Liver (tissue), 9 donors: Measurements from ENCODE around the gene DPRX. TPM values are rescaled to one million over a fixed set of nuclear protein-coding genes. Genes with fewer than 3 reads are reported as not detected.

ENCODE experiments used
- DNase-seq: peaks from one replicate; pipeline ENCODE4 v3.0.0-alpha.2; 2017; ENCODE audit warnings: low spot score
- H3K27ac ChIP-seq, 2 donors: one replicate each; pipeline ENCODE4 v1.7.0; 2013; ENCODE audit warnings: inconsistent platforms in 2 of 2, low read length in 2 of 2, control low read depth in 1 of 2, low read depth in 1 of 2, mild to moderate bottlenecking in 1 of 2
- H3K27me3 ChIP-seq, 4 donors: one replicate each; pipeline versions ENCODE4 v1.6.1 to v1.7.0; 2013; ENCODE audit warnings: low read length in 3 of 4, inconsistent platforms in 1 of 4, mild to moderate bottlenecking in 1 of 4, moderate library complexity in 1 of 4; ENCODE audit not compliant: control insufficient read depth in 4 of 4, insufficient read depth in 4 of 4
- H3K36me3 ChIP-seq, 4 donors: one replicate each; pipeline versions ENCODE4 v1.6.1 to v1.7.0; 2013; ENCODE audit warnings: low read length in 3 of 4, mild to moderate bottlenecking in 3 of 4, low read depth in 1 of 4, moderate library complexity in 1 of 4; ENCODE audit not compliant: control insufficient read depth in 4 of 4, insufficient read depth in 3 of 4
- H3K4me1 ChIP-seq, 4 donors: one replicate each; pipeline versions ENCODE4 v1.6.1 to v1.7.0; 2013; ENCODE audit warnings: low read length in 3 of 4, mild to moderate bottlenecking in 3 of 4, moderate library complexity in 1 of 4; ENCODE audit not compliant: control insufficient read depth in 4 of 4, insufficient read depth in 4 of 4
- H3K4me3 ChIP-seq, 3 donors: one replicate each; pipeline versions ENCODE4 v1.6.1 to v1.7.0; 2013; ENCODE audit warnings: low read length in 3 of 3, control low read depth in 1 of 3, low read depth in 1 of 3, mild to moderate bottlenecking in 1 of 3
- H3K9ac ChIP-seq, 2 donors: one replicate each; pipeline ENCODE4 v1.7.0; 2013; ENCODE audit warnings: low read length in 2 of 2, mild to moderate bottlenecking in 2 of 2, moderate library complexity in 2 of 2, control low read depth in 1 of 2, low read depth in 1 of 2
- H3K9me3 ChIP-seq, 4 donors: one replicate each; pipeline versions ENCODE4 v1.6.1 to v1.7.0; 2013; ENCODE audit warnings: low read length in 3 of 4; ENCODE audit not compliant: control insufficient read depth in 4 of 4
- FOXA1 ChIP-seq: IDR thresholded peaks from 2 replicates; pipeline ENCODE4 v1.6.1; 2016; ENCODE audit warnings: antibody characterized with exemption
- GABPA ChIP-seq, 2 donors: IDR thresholded peaks in 1 of 2; conservative IDR thresholded peaks in 1 of 2; 2 replicates each; pipeline ENCODE4 v1.6.1; 2016; ENCODE audit warnings: antibody characterized with exemption in 2 of 2, mild to moderate bottlenecking in 1 of 2, moderate library complexity in 1 of 2
- HNF4G ChIP-seq: IDR thresholded peaks from 2 replicates; pipeline ENCODE4 v1.6.1; 2016; ENCODE audit warnings: antibody characterized with exemption
- MAX ChIP-seq: IDR thresholded peaks from 2 replicates; pipeline ENCODE4 v1.6.1; 2016; ENCODE audit warnings: antibody characterized with exemption
- NR2F2 ChIP-seq: IDR thresholded peaks from 2 replicates; pipeline ENCODE4 v1.6.1; 2016; ENCODE audit warnings: antibody characterized with exemption
- RAD21 ChIP-seq, 2 donors: IDR thresholded peaks; 2 replicates each; pipeline ENCODE4 v1.6.1; 2016; ENCODE audit warnings: antibody characterized with exemption in 2 of 2, mild to moderate bottlenecking in 2 of 2
- REST ChIP-seq: IDR thresholded peaks from 2 replicates; pipeline ENCODE4 v1.6.1; 2016; ENCODE audit warnings: antibody characterized with exemption, mild to moderate bottlenecking
- RXRA ChIP-seq, 2 donors: IDR thresholded peaks; 2 replicates each; pipeline ENCODE4 v1.6.1; 2017 to 2018; ENCODE audit warnings: antibody characterized with exemption in 2 of 2, mild to moderate bottlenecking in 1 of 2
- SP1 ChIP-seq: IDR thresholded peaks from 2 replicates; pipeline ENCODE4 v1.6.1; 2018; ENCODE audit warnings: antibody characterized with exemption, mild to moderate bottlenecking
- TAF1 ChIP-seq: conservative IDR thresholded peaks from 2 replicates; pipeline ENCODE4 v1.6.1; 2016; ENCODE audit warnings: antibody characterized with exemption, mild to moderate bottlenecking
- WGBS: extraction: QIAGEN DNeasy Blood & Tissue Kit; methylation state at CpG from one replicate; pipeline ENCODE4 v1.1.7; 2013; 5-methylcytosine and 5-hydroxymethylcytosine counted together
- polyA plus RNA-seq, 2 donors: library from polyadenylated mRNA; stranded (reverse) in 1 of 2; unstranded in 1 of 2; fragments of 200-250 nt in 1 of 2; fragments of >200 nt in 1 of 2; fragmentation: Nextera tagmentation in 1 of 2; extraction: Ambion mirVana in 1 of 2; gene quantifications; one replicate each; pipeline versions ENCODE4 v1.2.1 to v1.2.3, GENCODE V29; 2013 to 2015
- total RNA-seq, 2 donors: library from RNA; depleted of rRNA; stranded (reverse); fragments of >200 nt; gene quantifications; one replicate each; pipeline ENCODE4 v1.2.3, GENCODE V29; 2014
- TF ChIP-seq, protein P1 (sequence below): IDR thresholded peaks from 2 replicates; pipeline ENCODE4 v1.6.1; 2016; ENCODE audit warnings: antibody characterized with exemption
- TF ChIP-seq, protein P2 (sequence below): IDR thresholded peaks from 2 replicates; pipeline ENCODE4 v1.6.1; 2016; ENCODE audit warnings: antibody characterized with exemption
- donor health status: healthy.
- donor health status: healthy.
- donor health status: healthy.
- donor health status: healthy.
- donor health status: healthy.

DPRX gene
- total and polyA plus RNA-seq, 4 donors: not detected

GRCh38 chr19:53586277-53586691 lies 45.5 kb upstream of the DPRX start:
- H3K9ac ChIP-seq: no peak overlapping the region
- DNase-seq: no peak
- no peaks in the 10 kb centered on the region for H3K4me1 ChIP-seq
- peaks cover 0 to 10% (median 6%) of the 10 kb centered on the region in 4 donors for H3K9me3 ChIP-seq
- H3K27me3 ChIP-seq: no peaks in the 10 kb centered on the region
- no peaks in the 10 kb centered on the region for H3K36me3 ChIP-seq
- H3K27ac ChIP-seq: no peak overlapping the region
- no peak overlapping the region for H3K4me3 ChIP-seq
- WGBS: 55% methylated on average over 6 of the region's 6 CpGs
- TF ChIP-seq RXRA (IDR thresholded peaks at IDR 0.05): no peak
- TF ChIP-seq REST: no peak
- TF ChIP-seq, protein P1, sequence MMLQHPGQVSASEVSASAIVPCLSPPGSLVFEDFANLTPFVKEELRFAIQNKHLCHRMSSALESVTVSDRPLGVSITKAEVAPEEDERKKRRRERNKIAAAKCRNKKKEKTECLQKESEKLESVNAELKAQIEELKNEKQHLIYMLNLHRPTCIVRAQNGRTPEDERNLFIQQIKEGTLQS: no peak

DNA sequence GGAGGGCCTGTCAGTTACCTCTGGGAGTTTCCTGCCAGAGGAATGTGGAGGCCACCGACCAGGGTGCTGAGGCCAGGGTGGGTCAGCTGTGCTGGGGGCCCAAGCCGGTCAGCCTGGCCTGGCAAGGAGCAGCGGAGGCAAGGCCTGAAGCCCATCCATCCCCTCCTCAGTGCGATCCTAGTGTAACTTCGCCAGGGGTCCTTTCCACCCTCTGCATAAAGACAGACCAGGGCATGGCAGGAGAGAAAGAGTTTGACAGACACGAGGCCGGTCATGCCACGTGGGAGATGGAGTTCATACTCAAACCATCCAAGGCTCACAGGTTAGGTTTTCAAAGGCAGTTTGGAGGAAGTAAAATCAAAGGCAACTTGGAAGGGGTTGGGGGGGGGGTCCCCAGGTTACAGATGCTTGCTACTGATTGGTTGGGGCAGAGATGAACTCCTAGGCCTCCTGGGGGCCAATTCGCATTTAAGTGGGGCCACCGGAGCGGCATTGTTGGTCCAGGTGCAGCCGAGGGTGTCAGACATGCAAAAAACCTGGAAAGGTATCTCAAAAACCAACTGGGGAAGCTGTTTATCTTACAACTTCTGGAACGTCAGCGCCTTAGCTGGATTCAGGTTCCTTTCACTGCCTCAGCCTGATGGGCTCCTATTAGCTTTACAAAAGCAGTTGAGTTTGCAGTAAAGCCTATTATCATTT lies 36.8 kb upstream of the DPRX start:
- Histone ChIP-seq H3K9ac (no peak overlapping the region), H3K4me1 (no peaks in the 10 kb centered on the region), H3K27ac (no peak overlapping the region), H3K4me3 (no peak overlapping the region), H3K36me3 (no peaks in the 10 kb centered on the region), H3K9me3 (peaks cover under 1 to 9% (median 4%) of the 10 kb centered on the region in 4 donors), H3K27me3 (no peaks in the 10 kb centered on the region)
- WGBS: 66% methylated on average over 14 of the region's 14 CpGs
- TF ChIP-seq RAD21 (IDR thresholded peaks at IDR 0.05) (no peak), NR2F2 (no peak), HNF4G (no peak), SP1 (no peak), GABPA (IDR thresholded peaks at IDR 0.05 in 1 of 2, conservative IDR thresholded peaks at IDR 0.05 in 1 of 2) (no peak), REST (no peak)
- DNase-seq: no peak

GRCh38 chr19:53595510-53595867 lies 36.3 kb upstream of the DPRX start:
- 71% methylated on average over 9 of the region's 9 CpGs for WGBS
- Histone ChIP-seq H3K36me3 (no peaks in the 10 kb centered on the region), H3K9ac (no peak overlapping the region), H3K4me1 (no peaks in the 10 kb centered on the region), H3K9me3 (peaks cover 1 to 9% (median 4%) of the 10 kb centered on the region in 4 donors), H3K27ac (no peak overlapping the region), H3K27me3 (no peaks in the 10 kb centered on the region), H3K4me3 (no peak overlapping the region)
- no peak for DNase-seq
- TF ChIP-seq HNF4G (no peak), NR2F2 (no peak), TAF1 (no peak), FOXA1 (no peak), MAX (no peak), SP1 (no peak)
- TF ChIP-seq, protein P2, sequence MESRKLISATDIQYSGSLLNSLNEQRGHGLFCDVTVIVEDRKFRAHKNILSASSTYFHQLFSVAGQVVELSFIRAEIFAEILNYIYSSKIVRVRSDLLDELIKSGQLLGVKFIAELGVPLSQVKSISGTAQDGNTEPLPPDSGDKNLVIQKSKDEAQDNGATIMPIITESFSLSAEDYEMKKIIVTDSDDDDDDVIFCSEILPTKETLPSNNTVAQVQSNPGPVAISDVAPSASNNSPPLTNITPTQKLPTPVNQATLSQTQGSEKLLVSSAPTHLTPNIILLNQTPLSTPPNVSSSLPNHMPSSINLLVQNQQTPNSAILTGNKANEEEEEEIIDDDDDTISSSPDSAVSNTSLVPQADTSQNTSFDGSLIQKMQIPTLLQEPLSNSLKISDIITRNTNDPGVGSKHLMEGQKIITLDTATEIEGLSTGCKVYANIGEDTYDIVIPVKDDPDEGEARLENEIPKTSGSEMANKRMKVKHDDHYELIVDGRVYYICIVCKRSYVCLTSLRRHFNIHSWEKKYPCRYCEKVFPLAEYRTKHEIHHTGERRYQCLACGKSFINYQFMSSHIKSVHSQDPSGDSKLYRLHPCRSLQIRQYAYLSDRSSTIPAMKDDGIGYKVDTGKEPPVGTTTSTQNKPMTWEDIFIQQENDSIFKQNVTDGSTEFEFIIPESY: no peak
- TF ChIP-seq, protein P1: no peak
